HUES6 (cell line): ENCODE results near the gene HMGN5.
A peak's percentile ranks its signal among the peaks of the same experiment; 100 is the strongest.

ENCODE experiments used
- H3K27ac ChIP-seq: 2 replicates; pipeline ENCODE4 v1.7.0; 2013; ENCODE audit warnings: low read depth, mild to moderate bottlenecking, low read length, inconsistent platforms
- H3K27me3 ChIP-seq: 2 replicates; pipeline ENCODE4 v1.6.1; 2013; ENCODE audit warnings: low read length; ENCODE audit not compliant: control insufficient read depth, insufficient read depth
- H3K36me3 ChIP-seq: 2 replicates; pipeline ENCODE4 v1.6.1; 2013; ENCODE audit warnings: low read length; ENCODE audit not compliant: control insufficient read depth, insufficient read depth
- H3K4me1 ChIP-seq: 2 replicates; pipeline ENCODE4 v1.6.1; 2013; ENCODE audit warnings: low read length; ENCODE audit not compliant: control insufficient read depth, insufficient read depth
- H3K4me3 ChIP-seq: 2 replicates; pipeline ENCODE4 v1.5.1; 2013; ENCODE audit warnings: low read depth, low read length
- H3K9ac ChIP-seq: one replicate; pipeline ENCODE4 v1.6.1; 2013; ENCODE audit warnings: mild to moderate bottlenecking, low read length
- H3K9me3 ChIP-seq: 2 replicates; pipeline ENCODE4 v1.6.1; 2013; ENCODE audit warnings: low read depth, low read length; ENCODE audit not compliant: control insufficient read depth, insufficient read depth

The HMGN5 gene

DNA sequence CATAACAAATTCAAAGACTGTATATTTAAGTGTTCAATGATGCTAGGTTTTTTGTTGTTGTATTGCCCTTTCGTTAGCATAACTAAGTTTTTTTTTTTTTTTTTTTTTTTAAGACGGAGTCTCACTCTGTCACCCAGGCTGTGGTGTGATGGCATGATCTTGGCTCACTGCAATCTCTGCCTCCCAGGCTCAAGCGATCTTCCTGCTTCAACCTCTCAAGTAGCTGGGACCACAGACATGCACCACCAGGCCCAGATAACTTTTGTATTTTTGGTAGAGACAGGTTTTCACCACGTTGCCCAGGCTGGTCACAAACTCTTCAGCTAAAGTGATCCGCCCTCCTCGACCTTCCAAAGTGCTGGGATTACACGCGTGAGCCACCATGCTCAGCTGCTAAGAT is 7.2 kb upstream of the HMGN5 start:
- H3K9me3 ChIP-seq = 0 out of 2 replicates have a peak, but pooled peaks cover 2% of the 10 kb centered on the region
- H3K27me3 ChIP-seq = no peaks in the 10 kb centered on the region
- no peak overlapping the region for H3K27ac ChIP-seq
- H3K9ac ChIP-seq = no peak overlapping the region
- no peaks in the 10 kb centered on the region for H3K4me1 ChIP-seq
- no peak overlapping the region for H3K4me3 ChIP-seq
- no peaks in the 10 kb centered on the region for H3K36me3 ChIP-seq

DNA sequence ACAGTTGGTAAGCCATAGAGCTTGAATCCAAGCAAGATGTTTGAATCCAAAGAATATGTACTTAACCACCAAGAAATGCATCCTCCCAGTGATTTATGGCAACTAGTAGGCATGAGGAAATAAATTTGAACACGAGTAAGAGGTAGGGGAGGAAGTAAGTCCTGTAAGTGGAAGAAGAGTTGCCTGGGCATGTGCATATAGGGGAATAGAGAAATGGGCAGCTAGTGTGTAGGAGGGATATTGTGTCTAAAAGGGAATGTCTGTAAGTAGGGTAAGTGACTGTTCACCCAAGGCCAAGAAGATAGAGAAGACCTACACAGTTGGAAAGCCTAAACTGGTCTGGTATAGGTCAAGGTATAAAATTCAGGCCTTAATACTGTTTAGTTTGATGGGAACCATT is 4.8 kb upstream of the HMGN5 start:
- Histone ChIP-seq H3K27ac (no peak overlapping the region), H3K9ac (no peak overlapping the region), H3K4me3 (no peak overlapping the region)

DNA sequence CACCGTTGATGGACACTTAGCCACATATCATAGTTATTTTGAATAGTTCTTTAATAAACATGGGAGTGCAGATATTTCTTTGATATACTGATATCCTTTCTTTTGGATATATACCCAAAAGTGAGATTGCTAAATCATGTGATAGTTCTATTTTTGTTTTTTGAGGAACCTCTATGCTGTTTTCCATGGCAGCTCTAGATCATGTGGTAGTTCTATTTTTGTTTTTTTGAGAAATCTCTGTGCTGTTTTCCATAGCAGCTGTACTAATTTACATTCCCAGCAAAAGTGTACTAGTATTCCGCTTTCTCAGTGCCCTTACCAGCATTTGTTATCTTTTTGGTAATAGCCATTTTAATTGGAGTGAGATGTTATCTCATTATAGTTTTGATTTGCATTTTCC is 3.8 kb upstream of the HMGN5 start:
- H3K9me3 ChIP-seq = 0 out of 2 replicates have a peak, but pooled peaks cover 2% of the 10 kb centered on the region
- H3K4me3 ChIP-seq = no peak overlapping the region
- H3K27ac ChIP-seq = no peak overlapping the region
- no peaks in the 10 kb centered on the region for H3K36me3 ChIP-seq
- H3K4me1 ChIP-seq = peaks cover 5% of the 10 kb centered on the region; the same call in 1 of the 2 replicates
- no peak overlapping the region for H3K9ac ChIP-seq
- no peaks in the 10 kb centered on the region for H3K27me3 ChIP-seq

More for the DNA sequence above, 4.8 kb upstream of the HMGN5 start:
- H3K9me3 ChIP-seq = 0 out of 2 replicates have a peak, but pooled peaks cover 2% of the 10 kb centered on the region
- no peaks in the 10 kb centered on the region for H3K36me3 ChIP-seq
- no peaks in the 10 kb centered on the region; the same call in 1 of the 2 replicates for H3K4me1 ChIP-seq
- no peaks in the 10 kb centered on the region for H3K27me3 ChIP-seq

DNA sequence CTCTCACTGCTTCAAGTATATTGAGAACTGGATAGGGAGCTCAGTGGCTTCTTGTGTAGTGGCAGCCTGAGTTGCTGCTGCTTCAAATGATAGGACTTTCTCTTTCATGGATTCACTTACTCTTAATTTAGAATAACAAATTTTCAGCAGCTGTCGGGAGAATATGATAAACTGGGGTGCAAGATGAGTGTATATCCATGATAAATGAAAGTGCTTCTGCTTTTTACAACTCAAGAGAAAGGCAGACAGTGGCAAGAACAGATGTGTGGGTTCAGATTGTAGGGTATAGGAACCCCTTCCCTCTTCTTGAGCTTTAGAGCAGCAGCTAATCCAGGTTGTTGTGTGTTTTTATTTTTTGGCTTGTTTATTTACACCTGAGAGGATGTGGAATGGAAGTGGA is 1.2 kb upstream of the HMGN5 start:
- Histone ChIP-seq H3K27me3 (no peaks in the 10 kb centered on the region), H3K9me3 (0 out of 2 replicates have a peak, but pooled peaks cover 2% of the 10 kb centered on the region), H3K9ac (no peak overlapping the region), H3K4me3 (peak overlapping the region; percentile 97), H3K36me3 (no peaks in the 10 kb centered on the region), H3K4me1 (peaks cover 5% of the 10 kb centered on the region; the same call in 1 of the 2 replicates), H3K27ac (no peak overlapping the region)

DNA sequence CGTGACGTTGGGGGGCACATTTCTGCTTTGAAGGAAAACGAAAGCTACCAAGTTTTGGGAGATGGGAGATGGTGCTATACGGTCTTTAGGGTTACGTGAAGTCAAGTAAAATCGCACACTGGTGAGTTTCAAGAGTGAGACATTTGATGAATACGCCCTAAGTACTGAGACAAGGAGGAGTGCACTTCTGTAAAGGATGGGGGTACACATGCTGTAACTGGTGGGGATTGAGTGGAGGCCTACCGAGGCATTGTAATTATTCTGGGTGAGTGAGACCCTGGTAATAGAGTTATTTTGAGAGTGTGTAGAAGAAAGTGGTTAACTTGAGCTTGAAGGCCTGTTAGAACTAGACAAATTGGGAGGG is 725 bp upstream of the HMGN5 start:
- Histone ChIP-seq H3K9ac (peak overlapping the region; percentile 93), H3K36me3 (no peaks in the 10 kb centered on the region), H3K4me3 (peak overlapping the region; percentile 97), H3K27me3 (no peaks in the 10 kb centered on the region), H3K9me3 (0 out of 2 replicates have a peak, but pooled peaks cover 2% of the 10 kb centered on the region), H3K4me1 (peaks cover 5% of the 10 kb centered on the region; the same call in 1 of the 2 replicates), H3K27ac (peak overlapping the region; percentile 78; the same call in 1 of the 2 replicates)

DNA sequence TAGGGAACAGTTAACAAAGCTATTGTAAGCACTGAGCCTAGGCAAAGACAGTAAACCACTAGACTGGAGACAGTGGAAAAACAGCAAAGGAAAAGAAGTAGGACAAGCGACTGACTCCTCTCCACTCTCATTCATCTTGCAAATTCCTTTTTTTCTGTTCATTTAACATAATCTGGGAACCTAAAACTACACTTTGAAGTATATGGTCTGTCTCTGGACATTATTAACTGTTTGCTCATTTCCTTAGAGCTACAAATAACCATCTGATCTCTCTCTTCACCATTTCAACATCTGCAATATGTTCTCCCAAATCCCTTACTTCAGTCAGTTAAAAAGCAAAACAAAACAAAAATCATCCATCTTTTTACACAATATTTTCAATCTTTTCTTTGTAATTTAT is 642 bp downstream of the HMGN5 start:
- Histone ChIP-seq H3K4me3 (peak overlapping the region; percentile 97), H3K36me3 (no peaks in the 10 kb centered on the region), H3K9ac (peak overlapping the region; percentile 93), H3K27ac (peak overlapping the region; percentile 78; the same call in 1 of the 2 replicates), H3K9me3 (no peaks in the 10 kb centered on the region), H3K4me1 (peaks cover 5% of the 10 kb centered on the region; the same call in 1 of the 2 replicates), H3K27me3 (no peaks in the 10 kb centered on the region)

DNA sequence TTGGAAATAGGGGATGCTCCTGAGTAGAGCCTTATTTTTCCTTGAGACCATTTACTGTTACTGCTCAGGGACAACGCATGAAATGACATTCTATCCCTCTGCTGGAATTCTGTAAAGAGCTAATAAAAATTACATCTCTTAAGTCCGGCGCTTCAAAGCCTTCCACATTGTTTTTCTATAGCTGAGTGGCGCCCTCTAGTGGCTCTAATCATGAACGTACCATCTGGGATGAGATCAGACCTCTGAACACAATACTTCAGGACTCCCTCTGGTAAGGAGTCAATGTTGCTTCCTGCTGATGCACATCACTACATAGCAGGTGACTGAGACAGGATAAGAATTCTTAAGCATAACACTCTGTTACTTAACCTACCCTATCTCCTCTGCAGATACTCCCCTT is 6.0 kb downstream of the HMGN5 start:
- Histone ChIP-seq H3K4me3 (no peak overlapping the region), H3K36me3 (no peaks in the 10 kb centered on the region), H3K27me3 (no peaks in the 10 kb centered on the region), H3K27ac (no peak overlapping the region), H3K4me1 (no peaks in the 10 kb centered on the region), H3K9ac (no peak overlapping the region), H3K9me3 (peaks cover 4% of the 10 kb centered on the region)

DNA sequence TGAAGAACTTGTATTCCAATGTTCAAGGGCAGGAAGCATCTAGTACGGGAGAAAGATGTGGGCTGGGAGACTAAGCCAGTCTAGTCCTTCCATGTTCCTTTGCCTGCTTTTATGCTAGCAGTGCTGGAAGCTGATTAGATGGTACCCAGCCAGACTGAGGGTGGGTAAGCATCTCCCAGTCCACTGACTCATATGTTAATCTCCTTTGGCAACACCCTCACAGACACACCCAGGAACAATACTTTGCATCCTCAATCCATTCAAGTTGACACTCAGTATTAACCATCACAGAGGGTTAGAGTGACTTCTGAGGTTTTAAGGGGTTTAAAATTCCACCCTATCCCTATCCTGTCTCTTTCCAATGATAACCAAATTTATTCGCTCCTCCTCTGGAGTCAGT is 6.5 kb downstream of the HMGN5 start:
- no peaks in the 10 kb centered on the region for H3K27me3 ChIP-seq
- H3K4me1 ChIP-seq = no peaks in the 10 kb centered on the region
- no peak overlapping the region for H3K9ac ChIP-seq
- H3K4me3 ChIP-seq = no peak overlapping the region
- H3K9me3 ChIP-seq = peaks cover 4% of the 10 kb centered on the region
- no peak overlapping the region for H3K27ac ChIP-seq
- no peaks in the 10 kb centered on the region for H3K36me3 ChIP-seq

DNA sequence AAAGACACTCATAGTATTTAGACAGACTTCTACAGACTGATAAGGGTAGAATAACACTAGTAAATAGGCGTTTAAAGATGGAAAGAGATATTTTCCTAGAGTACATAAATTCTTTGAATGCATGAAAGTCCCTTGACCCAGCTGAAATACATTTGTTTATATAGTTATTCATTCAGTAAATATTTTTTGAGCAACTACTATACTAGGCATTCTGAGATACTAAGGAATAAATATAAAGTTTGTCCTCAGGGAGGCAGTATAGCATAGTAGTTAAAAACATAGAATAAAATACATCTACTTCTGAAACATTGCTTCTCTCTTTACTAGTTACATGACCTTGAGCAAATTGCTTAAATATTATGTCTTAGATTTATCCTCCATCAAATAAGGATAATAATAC is 27.4 kb downstream of the HMGN5 start:
- Histone ChIP-seq H3K9ac (no peak overlapping the region), H3K27me3 (no peaks in the 10 kb centered on the region), H3K4me3 (no peak overlapping the region), H3K9me3 (no peaks in the 10 kb centered on the region), H3K27ac (no peak overlapping the region), H3K4me1 (no peaks in the 10 kb centered on the region), H3K36me3 (no peaks in the 10 kb centered on the region)

DNA sequence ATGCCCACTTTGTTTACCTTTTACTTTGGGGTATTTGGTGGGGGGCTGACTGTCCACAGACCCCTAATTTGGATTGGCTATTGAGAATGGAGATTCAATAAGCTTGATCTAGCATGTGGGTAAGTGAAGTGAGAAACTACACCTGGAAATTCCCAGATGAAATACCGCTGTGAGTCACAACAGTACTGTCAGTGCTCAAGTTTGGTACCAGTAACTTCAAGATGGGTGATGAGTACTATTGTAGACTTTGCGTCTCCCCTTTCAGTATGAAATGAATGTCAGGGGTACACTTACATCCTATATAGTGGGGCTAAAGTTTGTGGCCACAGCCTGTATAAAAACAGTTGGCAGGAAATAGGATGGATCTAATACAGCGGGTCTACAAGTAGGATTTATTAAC is 33.3 kb downstream of the HMGN5 start:
- Histone ChIP-seq H3K27me3 (no peaks in the 10 kb centered on the region), H3K9ac (no peak overlapping the region), H3K27ac (no peak overlapping the region), H3K36me3 (no peaks in the 10 kb centered on the region), H3K4me3 (no peak overlapping the region), H3K9me3 (no peaks in the 10 kb centered on the region; the same call in 1 of the 2 replicates), H3K4me1 (no peaks in the 10 kb centered on the region)

DNA sequence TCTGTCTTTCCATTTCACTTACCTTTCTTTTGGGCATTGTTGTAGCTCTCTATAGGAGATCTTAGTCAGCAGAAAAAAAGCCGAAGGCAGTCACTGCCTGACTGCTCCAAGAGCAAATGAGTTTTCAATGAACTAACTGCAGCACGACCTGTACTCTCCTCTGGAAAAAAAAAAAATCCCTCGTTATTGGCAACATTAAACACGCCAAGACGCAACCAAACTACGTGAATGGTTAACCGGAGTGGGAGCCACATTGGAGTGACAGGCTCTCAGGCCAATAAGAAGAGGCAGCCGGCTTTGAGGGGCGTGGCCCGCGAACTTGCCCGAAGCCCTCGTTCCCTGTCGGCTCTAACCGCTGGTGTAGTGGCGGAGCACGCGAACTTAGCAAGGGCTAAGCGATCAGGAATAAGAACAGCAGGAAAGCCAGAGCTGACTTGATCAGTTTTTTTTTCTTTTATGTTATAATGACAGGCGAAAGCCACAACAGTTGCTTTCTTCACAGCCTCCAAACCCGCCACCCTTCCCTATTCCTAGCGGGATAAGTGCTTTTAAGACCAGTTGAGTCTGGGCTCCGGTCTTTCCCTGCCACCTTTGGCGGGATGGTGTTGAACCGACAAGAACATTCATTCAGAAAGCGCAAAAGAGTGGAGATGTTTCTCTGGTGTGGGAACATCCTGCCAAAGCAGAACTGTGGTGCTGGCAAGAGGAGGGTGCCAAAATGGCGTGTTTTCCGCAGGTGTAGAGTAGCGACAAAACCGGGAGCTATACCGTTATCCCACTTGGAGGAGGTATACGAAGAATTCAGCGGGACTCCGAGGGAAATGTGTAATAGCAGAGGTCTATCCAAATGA is 80.0 kb downstream of the HMGN5 start:
- no peak overlapping the region; the same call in 1 of the 2 replicates for H3K27ac ChIP-seq
- no peaks in the 10 kb centered on the region for H3K36me3 ChIP-seq
- no peaks in the 10 kb centered on the region; the same call in 1 of the 2 replicates for H3K9me3 ChIP-seq
- H3K9ac ChIP-seq = peak overlapping the region; percentile 65
- H3K4me1 ChIP-seq = 0 out of 2 replicates have a peak, but pooled peaks cover 4% of the 10 kb centered on the region
- peak overlapping the region; percentile 87 for H3K4me3 ChIP-seq
- H3K27me3 ChIP-seq = peaks cover 24% of the 10 kb centered on the region
